Measurements from ENCODE around the gene ZBTB32.
"Not testable (repeated sequence)": the region's sequence is repeated elsewhere in the genome, so short reads cannot be mapped to it uniquely, and the experiment has no call there.

ZBTB32 gene

DNA sequence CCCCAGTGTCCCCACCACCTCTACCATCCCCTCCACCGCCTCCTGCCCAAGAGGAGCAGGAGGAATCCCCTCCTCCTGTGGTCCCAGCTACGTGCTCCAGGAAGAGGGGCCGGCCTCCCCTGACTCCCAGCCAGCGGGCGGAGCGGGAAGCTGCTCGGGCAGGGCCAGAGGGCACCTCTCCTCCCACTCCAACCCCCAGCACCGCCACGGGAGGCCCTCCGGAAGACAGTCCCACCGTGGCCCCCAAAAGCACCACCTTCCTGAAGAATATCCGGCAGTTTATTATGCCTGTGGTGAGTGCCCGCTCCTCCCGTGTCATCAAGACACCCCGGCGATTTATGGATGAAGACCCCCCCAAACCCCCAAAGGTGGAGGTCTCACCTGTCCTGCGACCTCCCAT is 16.3 kb downstream of the ZBTB32 start:
- DNase-seq = no peak

DNA sequence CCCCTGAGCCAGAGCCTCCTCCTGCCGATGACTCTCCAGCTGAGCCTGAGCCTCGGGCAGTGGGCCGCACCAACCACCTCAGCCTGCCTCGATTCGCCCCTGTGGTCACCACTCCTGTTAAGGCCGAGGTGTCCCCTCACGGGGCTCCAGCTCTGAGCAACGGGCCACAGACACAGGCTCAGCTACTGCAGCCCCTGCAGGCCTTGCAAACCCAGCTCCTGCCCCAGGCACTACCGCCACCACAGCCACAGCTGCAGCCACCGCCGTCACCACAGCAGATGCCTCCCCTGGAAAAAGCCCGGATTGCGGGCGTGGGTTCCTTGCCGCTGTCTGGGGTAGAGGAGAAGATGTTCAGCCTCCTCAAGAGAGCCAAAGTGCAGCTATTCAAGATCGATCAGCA is 17.0 kb downstream of the ZBTB32 start:
- no peak for DNase-seq

DNA sequence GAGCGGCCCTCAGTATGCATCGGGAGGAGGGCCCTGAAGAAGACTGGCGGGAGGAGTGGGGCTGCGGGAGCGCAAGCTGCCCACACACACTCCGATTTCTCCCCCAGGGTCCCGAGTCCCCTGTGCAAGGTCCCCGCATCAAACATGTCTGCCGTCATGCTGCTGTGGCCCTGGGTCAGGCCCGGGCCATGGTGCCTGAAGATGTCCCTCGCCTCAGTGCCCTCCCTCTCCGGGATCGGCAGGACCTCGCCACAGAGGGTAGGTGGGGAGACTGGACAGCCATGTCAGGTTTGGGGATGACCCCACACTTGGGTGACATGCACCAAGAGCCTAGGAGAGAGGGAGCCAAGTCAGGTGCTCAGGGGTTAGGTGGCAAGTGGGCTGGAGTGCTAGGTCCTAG is 18.1 kb downstream of the ZBTB32 start:
- no peak for DNase-seq

DNA sequence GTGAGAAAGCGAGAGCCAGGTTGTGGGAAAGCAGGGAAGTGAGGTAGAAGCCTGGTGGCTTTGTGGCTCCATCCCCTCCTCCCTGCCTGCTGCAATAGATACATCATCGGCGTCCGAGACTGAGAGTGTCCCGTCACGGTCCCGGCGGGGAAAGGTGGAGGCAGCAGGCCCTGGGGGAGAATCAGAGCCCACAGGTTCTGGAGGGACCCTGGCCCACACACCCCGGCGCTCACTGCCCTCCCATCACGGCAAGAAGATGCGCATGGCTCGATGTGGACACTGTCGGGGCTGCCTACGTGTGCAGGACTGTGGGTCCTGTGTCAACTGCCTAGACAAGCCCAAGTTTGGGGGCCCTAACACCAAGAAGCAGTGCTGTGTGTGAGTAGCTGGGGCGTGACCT is 18.5 kb downstream of the ZBTB32 start:
- DNase-seq = no peak

DNA sequence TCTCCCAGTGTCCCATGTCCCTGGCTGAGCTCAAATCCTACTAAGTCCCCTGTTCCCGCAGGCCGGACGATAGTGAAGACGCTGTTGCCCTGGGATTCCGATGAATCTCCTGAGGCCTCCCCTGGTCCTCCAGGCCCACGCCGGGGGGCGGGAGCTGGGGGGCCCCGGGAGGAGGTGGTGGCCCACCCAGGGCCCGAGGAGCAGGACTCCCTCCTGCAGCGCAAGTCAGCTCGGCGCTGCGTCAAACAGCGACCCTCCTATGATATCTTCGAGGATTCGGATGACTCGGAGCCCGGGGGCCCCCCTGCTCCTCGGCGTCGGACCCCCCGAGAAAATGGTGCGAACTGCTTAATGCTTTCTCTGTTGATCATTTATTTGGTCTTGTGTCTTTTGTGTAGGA is 19.3 kb downstream of the ZBTB32 start:
- DNase-seq = no peak

DNA sequence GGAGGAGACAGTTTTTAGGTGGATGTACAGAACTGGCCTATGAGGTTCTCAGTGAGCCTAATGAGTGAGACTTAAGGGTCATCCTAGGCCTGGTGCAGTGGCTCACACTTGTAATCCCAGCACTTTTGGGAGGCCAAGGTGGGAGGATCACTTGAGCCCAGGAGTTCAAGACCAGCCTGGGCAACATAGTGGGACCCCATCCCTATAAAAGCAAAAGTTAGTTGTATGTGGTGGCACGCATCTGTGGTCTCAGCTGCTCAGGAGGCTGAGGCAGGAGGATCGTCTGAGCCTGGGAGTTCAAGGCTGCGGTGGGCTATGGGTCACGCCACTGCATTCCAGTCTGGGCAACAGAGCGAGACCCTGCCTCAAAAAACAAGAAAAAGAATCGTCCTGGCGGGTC is 19.8 kb downstream of the ZBTB32 start:
- not testable (repeated sequence) for DNase-seq

DNA sequence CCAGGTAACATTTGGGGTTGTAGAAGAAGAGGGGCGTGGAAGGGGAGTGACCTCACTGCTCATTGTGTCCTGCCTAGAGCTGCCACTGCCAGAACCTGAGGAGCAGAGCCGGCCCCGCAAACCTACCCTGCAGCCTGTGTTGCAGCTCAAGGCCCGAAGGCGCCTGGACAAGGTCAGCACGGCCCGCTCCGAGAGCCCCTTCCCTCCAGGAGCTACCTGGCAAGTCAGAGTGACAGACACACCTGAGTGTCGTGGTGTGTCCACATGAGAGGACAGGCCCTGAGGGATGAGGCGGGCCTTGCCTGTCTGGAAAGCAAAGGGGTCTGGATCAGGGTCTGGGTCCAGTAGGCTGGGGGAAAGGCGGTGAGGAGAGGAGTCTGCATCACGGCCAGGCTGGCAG is 20.2 kb downstream of the ZBTB32 start:
- no peak for DNase-seq

DNA sequence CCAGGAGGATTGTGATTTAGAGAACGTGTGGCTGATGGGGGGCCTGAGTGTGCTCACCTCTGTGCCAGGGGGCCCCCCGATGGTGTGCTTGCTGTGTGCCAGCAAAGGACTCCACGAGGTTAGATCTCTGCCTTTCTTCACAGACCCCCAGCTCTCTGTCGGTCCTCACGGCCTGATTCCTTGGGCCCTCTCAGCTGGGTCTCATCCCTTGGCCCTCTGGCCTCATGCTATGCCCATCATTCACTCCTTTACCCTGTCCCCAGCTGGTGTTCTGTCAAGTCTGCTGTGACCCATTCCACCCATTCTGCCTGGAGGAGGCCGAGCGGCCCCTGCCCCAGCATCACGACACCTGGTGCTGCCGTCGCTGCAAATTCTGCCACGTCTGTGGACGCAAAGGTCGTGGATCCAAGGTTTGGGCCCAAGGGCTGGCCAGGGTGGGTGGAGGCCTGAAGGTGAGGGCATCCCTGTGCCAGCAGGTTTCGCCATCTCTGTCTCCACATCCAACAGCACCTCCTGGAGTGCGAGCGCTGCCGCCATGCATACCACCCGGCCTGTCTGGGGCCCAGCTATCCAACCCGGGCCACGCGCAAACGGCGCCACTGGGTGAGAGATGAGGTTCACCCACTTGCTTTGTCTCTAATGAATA is 21.0 kb downstream of the ZBTB32 start:
- no peak for DNase-seq

DNA sequence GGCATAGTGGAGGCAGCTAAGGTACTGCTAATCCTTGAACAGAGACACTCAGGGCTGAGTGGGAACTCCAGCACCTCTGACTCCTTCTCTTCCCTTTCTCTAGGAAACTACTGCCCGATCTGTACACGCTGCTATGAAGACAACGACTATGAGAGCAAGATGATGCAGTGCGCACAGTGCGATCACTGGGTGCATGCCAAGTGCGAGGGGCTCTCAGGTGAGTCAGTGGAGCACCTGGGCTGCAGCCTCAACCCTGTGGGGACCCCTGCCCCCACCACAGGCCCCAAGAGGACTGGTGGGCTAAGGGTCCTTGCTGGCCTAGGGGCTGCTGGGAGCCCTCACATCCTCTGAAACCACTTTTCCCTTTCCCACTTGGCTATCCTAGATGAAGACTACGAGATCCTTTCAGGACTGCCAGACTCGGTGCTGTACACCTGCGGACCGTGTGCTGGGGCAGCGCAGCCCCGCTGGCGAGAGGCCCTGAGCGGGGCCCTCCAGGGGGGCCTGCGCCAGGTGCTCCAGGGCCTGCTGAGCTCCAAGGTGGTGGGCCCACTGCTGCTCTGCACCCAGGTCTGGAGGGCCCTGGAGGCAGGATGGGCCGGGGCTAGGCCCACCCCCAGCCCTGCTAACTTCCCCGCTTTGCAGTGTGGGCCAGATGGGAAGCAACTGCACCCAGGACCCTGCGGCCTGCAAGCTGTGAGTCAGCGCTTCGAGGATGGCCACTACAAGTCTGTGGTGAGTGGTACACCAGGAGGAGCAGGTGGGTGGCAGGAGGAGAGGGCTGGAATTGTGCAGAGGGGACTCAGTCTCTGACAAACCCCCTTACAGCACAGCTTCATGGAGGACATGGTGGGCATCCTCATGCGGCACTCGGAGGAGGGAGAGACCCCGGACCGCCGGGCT is 22.9 kb downstream of the ZBTB32 start:
- DNase-seq = no peak

DNA sequence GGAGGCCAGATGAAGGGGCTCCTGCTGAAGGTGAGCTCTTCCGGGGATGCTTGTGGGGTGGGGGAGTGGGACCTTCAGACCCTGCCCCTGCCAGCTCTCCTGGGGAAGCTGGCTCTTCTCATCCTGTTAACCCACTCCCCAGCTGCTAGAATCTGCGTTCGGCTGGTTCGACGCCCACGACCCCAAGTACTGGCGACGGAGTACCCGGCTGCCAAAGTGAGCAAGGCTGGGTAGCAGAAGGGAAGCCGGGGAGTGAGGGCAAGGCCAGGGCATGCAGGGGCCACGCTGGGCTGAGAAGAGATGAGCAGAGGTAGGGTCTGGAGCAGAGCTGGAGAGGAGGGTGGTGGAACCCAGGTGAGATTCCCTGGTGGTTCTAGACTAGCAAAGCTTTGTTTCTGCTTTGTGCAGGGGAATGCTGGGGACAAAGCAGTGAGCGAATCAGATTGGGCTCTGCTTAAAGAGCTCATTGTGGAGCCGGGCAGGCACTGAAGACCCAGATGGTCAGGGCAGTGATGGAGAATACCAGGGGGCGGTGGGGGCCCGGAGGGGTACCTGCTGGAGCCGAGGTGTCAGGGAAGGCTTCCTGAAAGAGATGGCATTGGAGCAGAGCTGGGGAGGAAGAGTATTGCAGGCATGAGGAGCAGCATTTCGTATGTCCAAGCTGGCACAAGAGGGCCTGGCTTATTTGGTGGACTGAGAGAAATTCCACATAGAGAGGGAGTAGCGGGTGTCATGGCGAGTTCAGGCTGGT is 23.8 kb downstream of the ZBTB32 start:
- DNase-seq = no peak

DNA sequence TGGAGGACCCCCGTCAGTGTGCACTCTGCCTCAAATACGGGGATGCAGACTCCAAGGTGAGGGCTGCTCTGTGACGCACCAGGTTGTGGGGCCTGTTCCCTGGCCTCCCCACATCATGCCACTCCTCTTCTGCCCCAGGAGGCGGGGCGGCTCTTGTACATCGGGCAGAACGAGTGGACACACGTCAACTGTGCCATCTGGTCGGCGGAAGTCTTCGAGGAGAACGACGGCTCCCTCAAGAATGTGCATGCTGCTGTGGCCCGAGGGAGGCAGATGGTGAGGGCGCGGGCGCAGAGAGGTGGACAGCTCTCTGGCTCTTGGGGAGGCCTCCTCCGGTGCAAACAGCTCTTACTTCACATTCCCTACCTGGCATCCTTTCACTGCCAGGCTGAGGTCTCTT is 24.7 kb downstream of the ZBTB32 start:
- no peak for DNase-seq

DNA sequence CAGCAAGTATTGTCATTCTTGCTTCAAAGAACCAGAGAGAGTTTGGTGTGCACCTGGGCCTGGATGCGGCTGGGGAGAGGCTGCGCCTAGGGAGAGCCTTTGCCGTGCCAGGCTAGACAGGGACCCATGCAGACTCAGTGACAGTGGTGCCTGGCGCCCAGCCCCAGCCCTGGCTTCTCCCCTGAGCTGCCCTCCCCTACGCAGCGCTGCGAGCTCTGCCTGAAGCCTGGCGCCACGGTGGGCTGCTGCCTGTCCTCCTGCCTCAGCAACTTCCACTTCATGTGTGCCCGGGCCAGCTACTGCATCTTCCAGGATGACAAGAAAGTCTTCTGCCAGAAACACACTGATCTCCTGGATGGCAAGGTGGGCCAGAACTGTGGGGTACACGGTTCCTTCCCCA is 25.4 kb downstream of the ZBTB32 start:
- no peak for DNase-seq

DNA sequence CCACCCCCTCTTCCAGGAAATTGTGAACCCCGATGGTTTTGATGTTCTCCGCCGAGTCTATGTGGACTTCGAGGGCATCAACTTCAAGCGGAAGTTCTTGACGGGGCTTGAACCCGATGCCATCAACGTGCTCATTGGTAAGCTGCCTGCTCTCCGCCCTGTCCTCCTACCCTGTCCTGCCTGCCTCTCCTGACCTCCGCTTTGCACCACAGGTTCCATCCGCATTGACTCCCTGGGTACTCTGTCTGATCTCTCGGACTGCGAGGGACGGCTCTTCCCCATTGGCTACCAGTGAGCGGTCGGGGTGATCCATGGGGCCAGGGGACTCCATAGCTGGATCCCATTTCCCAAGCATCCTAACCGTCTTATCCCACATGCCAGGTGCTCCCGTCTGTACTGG is 26.0 kb downstream of the ZBTB32 start:
- no peak for DNase-seq

DNA sequence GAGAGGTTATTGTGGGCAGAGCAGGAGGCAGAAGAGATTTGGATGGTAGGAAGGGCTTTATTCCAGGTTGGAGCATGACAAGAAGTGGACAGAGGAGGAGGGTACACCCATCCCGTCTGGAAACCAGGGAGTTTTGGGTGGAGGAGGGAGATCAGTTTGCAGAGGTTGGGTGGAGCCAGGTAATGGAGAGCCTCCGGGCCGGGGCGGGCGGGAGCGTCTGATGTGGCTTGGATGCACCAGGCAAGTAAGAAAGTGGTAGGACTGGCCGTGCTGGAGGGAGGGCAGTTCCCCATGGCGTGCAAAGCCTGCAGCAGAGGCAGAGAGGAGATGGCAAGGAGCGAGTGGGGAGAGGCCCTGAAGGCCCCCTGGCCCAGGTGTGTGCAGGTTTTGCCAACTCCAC is 27.0 kb downstream of the ZBTB32 start:
- DNase-seq = no peak

DNA sequence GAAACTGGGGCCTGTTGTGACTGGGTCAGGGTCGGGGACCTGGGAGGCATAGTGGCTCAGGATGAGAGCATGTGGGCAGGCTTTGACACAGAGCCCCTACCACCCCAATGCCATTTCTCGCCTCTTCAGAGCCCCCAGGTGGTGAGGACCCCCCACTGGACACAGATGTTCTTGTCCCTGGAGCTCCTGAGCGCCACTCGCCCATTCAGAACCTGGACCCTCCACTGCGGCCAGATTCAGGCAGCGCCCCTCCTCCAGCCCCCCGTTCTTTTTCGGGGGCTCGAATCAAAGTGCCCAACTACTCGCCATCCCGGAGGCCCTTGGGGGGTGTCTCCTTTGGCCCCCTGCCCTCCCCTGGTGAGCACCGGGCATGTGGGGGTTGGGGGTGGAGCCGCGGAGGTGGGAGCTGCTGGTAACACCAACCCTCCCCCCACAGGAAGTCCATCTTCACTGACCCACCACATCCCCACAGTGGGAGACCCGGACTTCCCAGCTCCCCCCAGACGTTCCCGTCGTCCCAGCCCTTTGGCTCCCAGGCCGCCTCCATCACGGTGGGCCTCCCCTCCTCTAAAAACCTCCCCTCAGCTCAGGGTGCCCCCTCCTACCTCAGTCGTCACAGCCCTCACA is 27.5 kb downstream of the ZBTB32 start:
- no peak for DNase-seq

DNA sequence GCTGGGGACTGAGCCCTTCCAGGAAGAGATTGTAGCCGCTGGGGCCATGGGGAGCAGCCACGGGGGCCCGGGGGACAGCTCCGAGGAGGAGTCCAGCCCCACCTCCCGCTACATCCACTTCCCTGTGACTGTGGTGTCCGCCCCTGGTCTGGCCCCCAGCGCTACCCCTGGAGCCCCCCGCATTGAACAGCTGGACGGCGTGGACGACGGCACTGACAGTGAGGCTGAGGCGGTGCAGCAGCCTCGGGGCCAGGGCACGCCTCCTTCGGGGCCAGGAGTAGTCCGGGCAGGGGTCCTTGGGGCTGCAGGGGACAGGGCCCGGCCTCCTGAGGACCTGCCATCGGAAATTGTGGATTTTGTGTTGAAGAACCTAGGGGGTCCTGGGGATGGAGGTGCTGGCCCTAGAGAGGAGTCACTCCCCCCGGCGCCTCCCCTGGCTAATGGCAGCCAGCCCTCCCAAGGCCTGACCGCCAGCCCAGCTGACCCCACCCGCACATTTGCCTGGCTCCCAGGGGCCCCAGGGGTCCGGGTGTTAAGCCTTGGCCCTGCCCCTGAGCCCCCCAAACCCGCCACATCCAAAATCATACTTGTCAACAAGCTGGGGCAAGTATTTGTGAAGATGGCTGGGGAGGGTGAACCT is 28.3 kb downstream of the ZBTB32 start:
- no peak for DNase-seq

DNA sequence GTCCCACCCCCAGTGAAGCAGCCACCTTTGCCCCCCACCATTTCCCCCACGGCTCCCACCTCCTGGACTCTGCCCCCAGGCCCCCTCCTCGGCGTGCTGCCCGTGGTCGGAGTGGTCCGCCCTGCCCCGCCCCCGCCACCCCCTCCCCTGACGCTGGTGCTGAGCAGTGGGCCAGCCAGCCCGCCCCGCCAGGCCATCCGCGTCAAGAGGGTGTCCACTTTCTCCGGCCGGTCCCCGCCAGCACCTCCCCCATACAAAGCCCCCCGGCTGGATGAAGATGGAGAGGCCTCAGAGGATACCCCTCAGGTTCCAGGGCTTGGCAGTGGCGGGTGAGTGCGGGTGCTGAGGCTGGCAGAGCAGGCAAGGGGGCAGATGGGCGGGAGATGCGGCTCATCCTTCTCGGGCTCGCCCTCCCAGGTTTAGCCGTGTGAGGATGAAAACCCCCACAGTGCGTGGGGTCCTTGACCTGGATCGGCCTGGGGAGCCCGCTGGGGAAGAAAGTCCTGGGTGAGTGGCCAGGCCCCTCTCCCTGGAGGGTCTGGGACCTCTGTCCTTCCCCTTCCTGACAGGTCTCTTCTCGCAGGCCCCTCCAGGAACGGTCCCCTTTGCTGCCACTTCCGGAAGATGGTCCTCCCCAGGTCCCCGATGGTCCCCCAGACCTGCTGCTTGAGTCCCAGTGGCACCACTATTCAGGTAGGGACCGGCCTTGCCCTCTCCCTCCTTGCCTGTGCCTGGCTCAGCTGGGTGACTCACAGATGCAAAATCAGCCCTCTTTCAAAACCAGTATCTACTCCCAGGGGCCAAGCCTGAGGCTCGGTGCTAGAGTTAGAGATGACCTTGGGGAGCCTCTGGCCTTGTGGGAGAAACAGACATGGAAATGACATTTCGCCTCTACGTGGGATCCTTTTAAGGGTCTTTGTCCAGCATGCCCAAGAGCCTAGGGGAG is 29.1 kb downstream of the ZBTB32 start:
- no peak for DNase-seq

DNA sequence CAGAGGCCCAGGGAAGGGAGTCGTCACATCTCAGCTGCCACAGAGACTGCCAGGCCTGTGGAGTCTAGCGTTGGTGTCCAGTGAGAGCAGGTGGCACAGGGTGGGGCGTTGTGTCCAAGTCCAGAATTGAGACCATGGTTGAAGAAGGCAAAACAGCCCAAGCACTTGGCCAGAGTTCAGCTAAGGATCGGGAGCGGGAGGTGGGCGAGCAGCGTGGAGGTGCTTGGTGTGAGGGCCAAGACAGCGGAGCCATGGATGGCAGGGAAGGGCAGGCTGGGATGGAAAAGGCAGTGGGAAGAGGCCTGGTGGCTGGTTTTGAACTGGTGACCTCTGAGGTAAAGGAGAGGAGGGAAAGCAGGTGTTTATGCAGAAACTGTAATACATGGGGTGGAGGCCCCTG is 29.9 kb downstream of the ZBTB32 start:
- no peak for DNase-seq

DNA sequence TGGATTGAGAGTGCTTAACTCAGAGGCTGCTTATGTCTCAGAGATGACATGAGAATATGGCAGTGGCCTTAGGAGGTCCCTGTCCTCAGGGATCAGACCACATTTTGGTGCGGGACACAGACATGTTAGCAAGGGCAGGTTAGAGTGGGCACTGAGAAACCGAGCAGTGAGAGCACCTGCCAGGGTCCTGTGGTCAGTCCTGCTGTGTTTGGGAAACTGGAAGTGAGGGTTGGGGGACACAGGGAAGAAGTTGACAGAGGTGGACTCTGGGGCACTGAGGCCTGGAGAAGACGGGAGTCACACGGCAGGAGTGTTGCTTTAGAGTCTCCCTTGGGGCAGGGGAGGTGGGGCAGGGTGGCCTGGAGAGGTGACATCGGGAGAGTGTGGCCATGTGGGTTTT is 30.5 kb downstream of the ZBTB32 start:
- DNase-seq = no peak

DNA sequence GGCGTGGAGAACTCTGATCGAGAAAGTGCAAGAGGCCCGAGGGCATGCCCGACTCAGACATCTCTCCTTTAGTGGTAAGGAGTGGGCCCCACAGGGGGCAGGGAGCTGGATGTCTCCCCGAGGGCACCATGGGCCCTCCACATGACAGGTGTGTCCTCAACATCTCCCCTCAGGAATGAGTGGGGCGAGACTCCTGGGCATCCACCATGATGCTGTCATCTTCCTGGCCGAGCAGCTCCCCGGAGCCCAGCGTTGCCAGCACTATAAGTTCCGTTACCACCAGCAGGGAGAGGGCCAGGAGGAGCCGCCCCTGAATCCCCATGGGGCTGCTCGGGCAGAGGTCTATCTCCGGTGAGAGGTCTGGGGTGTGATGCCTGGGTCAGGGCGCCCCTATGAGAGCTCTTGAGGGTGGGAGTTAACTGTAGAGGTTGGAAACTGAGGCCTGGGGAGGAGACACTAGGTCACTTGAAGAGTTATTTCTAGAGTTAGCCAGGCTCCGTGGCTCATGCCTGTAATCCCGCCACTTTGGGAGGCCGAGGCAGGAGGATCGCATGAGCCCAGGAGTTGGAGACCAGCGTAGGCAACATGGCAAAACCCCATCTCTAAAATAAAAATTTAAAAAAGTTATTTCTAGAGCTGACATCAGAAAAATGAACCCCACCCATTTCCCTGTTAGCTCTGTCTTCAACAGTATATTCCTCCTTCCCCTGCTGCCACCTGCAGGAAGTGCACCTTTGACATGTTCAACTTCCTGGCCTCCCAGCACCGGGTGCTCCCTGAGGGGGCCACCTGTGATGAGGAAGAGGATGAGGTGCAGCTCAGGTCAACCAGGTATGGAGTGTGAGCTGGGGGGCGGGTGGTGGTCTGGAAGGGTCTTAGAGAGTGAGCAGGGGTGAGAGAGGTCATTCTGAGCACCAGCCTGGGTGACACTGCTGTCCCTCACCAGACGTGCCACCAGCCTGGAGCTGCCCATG is 32.8 kb downstream of the ZBTB32 start:
- no peak for DNase-seq

Data from inflammatory macrophage treated with lipopolysaccharide for 4 hours (primary cell).